GM21423 (cell line): Measurements from ENCODE around the gene SMIM20.
"Not testable (repeated sequence)": the region's sequence is repeated elsewhere in the genome, so short reads cannot be mapped to it uniquely, and the experiment has no call there.

ENCODE experiments used
- ATAC-seq: cut with Tn5 transposase; IDR thresholded peaks from one replicate; pipeline ENCODE4 v1.9.1; 2021; ENCODE audit warnings: mild to moderate bottlenecking, moderate library complexity; ENCODE audit not compliant: unreplicated experiment

SMIM20 gene

DNA sequence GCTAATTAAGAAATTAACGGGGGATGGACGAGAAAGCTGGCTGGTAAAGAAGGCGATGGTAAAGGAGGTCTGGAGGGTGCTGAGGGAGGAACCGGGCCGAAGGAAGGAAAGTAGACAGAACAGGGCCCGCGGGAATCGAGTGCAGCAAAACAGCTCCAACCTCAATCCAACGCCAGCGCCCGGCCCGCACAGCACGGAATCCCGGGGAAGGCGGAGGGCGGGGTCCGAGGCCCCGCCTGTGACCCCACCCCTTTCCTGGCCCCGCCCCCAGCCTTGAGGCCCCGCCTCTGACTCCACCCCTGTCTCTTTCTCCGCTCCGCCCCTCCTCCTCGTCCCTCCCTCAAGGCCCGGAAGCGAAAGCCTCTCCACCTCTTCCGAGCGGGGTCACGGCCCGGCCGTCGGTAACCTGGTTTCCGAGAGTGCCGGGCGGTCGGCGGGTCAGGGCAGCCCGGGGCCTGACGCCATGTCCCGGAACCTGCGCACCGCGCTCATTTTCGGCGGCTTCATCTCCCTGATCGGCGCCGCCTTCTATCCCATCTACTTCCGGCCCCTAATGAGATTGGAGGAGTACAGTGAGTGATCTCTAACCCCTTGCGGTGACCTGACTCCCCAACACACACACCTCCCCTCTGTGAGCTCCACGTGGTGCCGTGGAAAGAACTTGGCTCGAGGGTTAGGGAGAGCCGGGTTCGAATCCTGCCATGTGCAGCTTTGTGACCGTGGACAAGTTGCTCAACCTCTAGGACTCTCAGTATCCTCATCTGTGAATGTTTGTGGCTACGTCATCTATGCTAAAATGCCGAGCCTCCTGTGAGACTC, at the start of gene SMIM20:
TSS of gene SMIM20 (plus strand) at position 370 of the 819 bp plus-strand sequence. CDS start at position 464, 94 bp downstream.
- peak; percentile 94 for ATAC-seq

GRCh38 chr4:25865586-25865985, 48.4 kb upstream of the SMIM20 start:
- ATAC-seq, result no peak

DNA sequence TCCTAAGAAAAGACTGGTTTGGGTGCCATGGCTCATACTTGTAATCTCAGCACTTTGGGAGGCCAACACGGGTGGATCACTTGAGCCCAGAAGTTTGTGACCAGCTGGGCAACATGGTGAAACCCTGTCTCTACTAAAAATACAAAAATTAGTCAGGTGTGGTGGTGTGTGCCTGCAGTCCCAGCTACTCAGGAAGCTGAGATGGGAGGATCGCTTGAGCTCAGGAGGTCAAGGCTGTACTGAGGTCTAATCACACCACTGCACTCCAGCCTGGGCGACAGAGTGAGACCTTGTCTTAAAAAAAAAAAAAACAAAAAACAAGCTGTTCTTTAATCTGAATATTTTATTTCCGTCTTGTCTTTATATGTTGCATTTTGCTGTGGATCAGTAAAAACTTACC, 47.6 kb upstream of the SMIM20 start:
- ATAC-seq, result not testable (repeated sequence)

DNA sequence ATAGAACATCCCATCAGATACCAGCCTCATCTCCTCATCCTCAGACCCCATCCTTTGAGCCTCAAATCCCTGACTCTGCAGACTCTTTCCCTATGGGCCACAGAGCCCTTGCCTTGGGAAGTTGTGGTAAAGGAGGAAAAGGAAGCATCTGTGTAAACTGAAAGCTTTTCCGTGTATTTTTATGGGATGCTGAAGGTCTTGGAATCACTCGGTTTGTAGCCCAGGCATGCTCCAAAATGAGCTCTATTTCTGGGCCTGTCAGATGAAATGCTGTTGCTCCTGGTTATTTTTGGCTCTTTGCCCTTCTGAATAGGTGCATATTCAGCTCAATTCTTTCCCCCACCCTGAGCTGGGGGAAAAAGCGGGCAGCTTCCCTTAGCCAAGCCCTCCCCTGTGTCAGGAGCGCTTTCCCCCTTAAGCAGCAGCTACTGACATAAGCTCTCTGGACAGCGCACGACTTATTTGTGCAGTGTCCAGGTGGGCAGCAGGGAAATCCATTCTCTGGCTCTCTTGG, 46.2 kb upstream of the SMIM20 start:
- no peak for ATAC-seq

DNA sequence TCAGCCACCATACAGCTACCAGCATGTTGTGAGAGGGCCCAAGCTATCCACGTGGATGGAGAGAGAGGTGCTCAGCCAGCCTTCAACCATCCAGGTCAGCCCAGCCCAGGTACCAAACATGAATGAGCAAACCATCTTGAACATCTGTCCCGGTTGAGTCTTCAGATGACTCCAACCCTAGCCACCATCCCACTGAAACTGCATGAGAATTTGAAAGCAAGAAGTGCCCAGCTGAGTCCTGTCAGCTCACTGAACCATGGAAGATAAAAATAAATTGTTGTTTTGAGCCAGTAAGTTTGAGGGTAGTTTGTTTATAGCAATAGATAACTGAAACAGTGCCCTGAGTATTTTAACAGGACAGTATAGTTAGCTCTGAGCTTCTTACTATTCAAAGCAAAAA, 43.9 kb upstream of the SMIM20 start:
- peak; percentile 39 for ATAC-seq

DNA sequence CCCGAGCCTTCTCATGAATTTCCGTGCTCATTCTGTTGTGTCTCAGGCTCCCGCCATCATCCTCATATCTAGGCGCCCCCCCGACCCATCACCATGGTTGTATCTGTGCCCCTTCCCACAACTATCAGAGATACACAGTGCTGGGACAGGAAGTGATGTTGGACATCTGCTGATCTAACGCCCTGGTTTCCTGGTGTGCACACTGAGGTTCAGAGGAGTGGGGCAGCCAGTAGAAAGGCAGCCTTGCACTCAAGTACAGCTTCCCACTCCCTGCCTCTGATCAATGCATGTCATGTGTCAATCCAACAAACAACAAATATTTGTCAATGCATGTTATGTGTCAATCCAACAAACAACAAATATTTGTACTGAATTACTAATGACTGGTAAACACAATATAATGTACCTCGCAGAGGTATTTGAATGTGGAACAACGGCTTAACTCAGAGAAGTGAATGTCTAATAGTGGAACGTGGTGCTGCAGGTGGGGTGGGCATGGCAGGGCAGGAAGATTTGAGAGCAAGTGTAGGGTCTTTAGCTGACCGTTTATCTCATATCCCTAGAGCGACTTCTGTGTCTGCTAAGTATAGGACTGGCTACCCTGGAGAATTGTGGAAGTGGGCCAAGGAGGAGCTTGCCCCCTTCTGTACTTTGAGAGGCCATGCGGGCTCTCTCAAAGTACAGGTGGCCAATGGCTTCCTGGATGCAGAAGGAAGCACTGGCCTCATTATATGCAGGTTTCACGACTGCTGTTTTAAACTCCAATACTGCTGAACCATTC, 41.0 kb upstream of the SMIM20 start:
- no peak for ATAC-seq

DNA sequence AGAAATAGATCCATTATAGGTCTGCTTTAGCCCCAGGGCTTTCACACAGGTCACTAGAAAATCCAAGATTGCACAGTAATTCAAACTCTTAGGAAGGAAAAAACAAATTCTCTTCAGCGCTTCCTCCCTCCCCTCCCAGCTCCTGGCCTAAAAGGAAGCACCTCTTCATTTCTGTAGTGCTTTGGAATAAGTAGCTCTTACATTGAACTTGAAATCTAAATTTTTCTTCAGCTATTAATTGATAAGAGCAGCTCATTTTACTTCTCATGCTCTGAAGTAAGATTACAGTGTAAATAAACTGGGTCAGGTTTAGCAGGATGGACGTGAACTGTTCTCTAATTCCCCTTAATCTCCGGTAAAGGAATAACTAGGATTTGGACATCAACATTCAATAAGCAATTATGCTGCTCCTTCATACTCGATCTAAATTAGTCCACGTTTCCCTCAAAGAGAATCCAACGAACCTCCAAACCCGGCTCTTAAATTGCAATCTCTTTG, 40.3 kb upstream of the SMIM20 start:
- no peak for ATAC-seq

DNA sequence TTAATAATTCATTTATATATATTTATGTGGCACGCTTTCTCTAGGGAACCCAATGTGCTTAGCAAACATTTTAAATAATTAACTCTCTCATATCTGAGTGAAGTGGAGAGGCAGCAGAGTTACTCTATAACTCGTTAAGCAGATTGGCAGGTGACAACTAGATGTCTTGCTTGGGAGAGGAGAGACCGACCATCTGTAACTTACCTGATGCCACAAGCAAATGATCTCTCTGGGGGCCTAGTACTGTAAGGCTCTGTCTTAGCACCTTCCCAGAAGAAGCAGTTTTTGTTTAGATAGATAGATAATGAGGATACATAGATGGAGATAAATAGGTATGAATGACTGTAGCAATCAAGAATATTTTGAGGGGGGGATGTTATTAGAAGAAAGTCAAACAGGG, 39.4 kb upstream of the SMIM20 start:
- peak; percentile 70 for ATAC-seq

DNA sequence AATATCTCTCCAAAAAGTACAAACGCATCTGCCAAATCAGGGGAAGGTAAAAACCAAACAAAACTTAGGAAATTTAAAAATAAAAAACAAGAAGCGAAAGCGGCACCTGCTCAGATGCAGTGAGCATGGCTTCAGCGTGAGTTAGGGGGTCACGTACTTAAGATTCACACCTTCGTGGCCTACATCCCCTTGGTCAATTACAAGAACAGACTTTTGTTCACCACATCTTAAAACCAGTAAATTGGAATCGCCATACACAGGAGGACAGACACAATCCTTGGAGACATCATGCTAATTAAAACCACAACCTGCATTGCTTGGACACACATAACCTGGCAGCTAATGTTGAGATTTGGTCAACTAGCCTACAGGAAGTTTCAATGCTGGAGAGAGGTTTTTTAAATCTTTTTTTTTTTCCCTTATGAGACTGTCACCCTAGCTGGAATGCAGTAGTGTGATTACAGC, 38.7 kb upstream of the SMIM20 start:
- ATAC-seq, result peak; percentile 55

DNA sequence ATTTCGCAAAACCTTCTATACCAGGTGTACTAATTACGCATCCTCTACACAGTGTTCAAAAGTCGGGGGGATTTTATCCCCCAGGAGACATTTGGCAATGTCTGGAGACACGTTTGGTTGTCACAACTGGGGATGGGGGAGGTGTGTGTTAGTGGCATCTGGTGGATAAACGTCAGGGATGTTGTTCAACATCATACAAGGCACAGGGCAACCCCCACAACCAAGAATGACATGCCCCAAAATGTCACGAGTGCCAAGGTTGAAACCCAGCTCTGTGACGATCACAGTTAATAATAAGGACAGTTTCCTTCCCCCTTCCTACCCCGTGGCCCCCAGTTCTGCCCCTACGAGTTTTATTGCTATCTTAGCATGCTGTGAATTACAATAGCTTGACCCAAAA, 35.3 kb upstream of the SMIM20 start:
- no peak for ATAC-seq

DNA sequence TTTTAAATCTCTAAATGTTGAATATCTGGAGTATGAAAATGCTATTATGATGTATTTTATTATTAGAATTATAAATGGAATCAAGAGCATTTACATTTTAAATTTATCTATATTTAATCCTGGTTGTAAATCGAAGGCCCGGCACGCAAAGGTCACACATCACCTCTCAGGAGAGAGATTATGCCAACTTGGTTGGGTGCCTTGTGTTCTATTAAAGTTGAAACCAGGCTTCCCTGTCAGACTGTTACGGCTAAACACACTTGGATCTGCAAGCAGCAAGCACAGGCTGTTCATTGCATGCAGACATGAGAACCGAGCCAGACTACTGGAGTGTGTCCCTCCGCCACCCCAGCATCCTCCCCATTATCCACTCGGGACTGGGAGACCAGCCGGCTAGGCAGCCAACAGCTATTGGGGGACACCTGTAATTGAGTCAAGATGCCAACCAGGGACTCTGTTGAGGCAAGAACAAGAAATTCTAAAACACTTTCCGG, 34.9 kb upstream of the SMIM20 start:
- ATAC-seq, result no peak

GRCh38 chr4:25879587-25879986, 34.4 kb upstream of the SMIM20 start:
- no peak for ATAC-seq

DNA sequence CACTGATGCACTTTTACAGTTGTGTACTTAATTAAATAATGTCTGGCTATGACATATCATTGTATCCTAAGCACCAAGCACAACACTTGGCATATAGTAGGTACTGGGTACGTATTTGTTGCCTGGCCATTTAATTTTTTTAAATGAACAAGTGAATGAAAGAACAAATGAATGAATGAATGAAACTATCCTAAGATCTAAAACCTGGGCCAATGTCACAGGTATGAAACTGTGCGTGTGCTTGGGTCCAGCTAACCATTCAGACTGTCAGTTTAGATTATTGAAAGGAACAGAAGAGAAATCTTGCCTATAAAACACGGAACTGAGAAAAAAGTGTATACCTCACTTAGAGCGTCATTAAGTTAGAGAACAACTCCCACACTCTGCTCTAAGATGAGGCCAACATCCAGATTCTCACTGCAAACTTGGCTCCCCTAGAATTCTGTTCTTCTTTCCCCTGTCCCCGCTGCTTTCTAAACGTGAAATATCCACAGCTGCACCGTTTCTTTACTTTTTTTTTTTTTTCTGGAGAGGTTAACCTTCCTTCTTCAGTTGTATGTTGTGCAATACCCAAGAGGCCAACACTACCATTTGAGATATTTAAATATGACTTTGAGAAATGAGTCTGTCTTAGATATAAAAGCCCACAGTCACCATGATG, 33.9 kb upstream of the SMIM20 start:
- peak; percentile 45 for ATAC-seq

GRCh38 chr4:25881193-25881592, 32.8 kb upstream of the SMIM20 start:
- no peak for ATAC-seq

DNA sequence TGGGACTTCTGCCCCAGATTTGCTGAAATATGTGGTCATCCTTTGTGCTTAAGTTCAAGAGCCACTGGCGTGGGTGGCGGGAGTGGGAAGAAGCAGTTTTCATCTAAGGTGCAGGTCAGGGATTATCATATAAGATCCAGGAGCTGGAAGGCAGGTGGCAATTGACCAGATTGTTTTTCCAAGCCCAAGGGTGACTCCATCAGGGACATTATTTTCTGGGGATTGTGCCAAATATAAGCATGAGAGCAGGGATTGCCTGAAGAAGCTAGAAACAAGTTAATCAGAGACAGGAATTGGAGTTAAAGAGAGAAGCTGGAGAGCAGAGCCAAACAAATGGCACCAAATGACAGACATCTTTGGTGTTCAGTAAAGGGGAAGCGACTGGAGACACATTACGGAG, 31.8 kb upstream of the SMIM20 start:
- no peak for ATAC-seq

- ATAC-seq, result no peak
Observed at GRCh38 chr4:25883565-25883964, 30.5 kb upstream of the SMIM20 start.

DNA sequence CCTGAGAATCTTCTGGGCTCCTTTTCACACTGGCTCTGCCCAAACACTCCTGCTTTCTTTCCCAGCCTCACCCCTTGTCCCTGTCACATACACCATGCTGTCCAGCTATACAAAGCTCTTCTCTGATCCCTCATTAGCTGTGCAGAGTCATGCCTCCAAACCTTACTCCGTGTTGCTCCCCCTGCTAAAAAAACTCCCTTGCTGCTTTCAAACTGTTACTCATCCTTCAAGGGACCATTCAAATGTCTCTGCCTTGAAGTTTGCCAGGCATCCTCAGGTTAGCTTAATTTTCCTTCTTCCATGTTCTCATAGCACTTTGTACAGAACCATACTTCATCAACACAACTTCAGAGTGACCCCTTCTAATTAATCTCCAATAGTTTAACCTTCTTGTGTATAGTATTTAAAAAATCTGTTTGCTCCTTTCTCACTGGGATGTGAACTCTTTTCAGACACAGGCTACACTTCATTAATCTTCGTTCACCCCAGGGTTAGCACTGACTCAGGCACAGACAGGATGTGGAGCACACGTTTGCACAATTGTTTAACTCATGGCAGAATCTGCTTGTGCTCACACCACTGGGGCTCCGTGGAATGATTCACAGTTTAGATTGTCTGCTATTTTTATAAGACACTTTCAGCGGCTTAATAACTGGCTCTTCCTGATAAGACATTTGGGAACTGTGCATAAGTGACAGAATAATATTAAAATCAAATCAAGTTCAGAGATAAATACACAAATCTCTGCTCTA, 29.8 kb upstream of the SMIM20 start:
- peak; percentile 58 for ATAC-seq

DNA sequence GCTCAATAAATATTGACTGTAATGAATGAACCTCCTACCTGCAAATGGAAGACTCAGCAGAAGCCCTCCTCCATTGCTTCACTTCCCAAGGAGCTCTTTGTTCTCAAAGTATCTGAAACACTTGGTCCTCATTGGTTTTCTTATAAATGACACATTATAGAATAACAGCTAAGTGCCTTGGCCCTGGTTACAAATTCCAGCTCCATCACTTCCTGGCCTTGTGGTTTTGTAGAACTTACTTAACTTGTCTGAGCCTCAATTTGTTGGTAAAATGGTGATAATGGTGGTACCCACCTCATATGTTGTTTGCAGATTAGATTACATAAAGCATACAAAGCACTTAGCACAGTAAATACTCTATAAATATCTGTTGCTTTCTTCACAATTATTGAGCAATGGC, 25.2 kb upstream of the SMIM20 start:
- ATAC-seq, result no peak

- ATAC-seq, result no peak
Observed at GRCh38 chr4:25889589-25890503, 24.2 kb upstream of the SMIM20 start.
